HFFc6 (cell line): ENCODE results near the gene LDLRAD3. TPM values are rescaled to one million over a fixed set of nuclear protein-coding genes. Genes with fewer than 3 reads are reported as not detected.
A peak's percentile ranks its signal among the peaks of the same experiment; 100 is the strongest.

ENCODE experiments used
- DNase-seq: peaks from one replicate; pipeline ENCODE4 v3.0.0-alpha.2; 2018
- H3K27ac Mint-ChIP-seq: 2 replicates; pipeline ENCODE4 v1.8.0; 2020; ENCODE audit warnings: mild to moderate bottlenecking, mixed read lengths
- H3K27me3 Mint-ChIP-seq: 2 replicates; pipeline ENCODE4 v1.8.0; 2021; ENCODE audit warnings: mild to moderate bottlenecking, moderate library complexity, mixed read lengths; ENCODE audit not compliant: insufficient read depth
- H3K36me3 Mint-ChIP-seq: 2 replicates; pipeline ENCODE4 v1.8.0; 2021; ENCODE audit warnings: low read depth, mixed read lengths
- H3K4me1 Mint-ChIP-seq: 2 replicates; pipeline ENCODE4 v1.8.0; 2020; ENCODE audit warnings: low read depth, mixed read lengths
- H3K4me3 Mint-ChIP-seq: 2 replicates; pipeline ENCODE4 v1.8.0; 2020; ENCODE audit warnings: mild to moderate bottlenecking, moderate library complexity, mixed read lengths
- H3K9me3 Mint-ChIP-seq: 2 replicates; pipeline ENCODE4 v1.8.0; 2020; ENCODE audit warnings: mild to moderate bottlenecking, mixed read lengths
- CTCF ChIP-seq: fragments of 200-600 bp; sonication (generic); IDR thresholded peaks from 2 replicates; pipeline ENCODE4 v1.5.0; 2021; ENCODE audit warnings: antibody characterized with exemption, mild to moderate bottlenecking
- total RNA-seq, 6 experiments: library from RNA; stranded (reverse); fragmentation: NEBNext Ultra II Directional; extraction: Animal tissue kit (Norgen Biotek cat#: 25700); gene quantifications; 2 replicates in 1 of 6; 3 replicates in 5 of 6; pipeline ENCODE4 v1.2.3, GENCODE V29; 2021

The LDLRAD3 gene
- total RNA-seq, 6 experiments from 2014 or later: 5.2 to 6.5 (median 5.6) TPM

GRCh38 chr11:36115378-36115801 is 171.5 kb downstream of the LDLRAD3 start:
- H3K27me3 Mint-ChIP-seq: no peaks in the 10 kb centered on the region; the same call in 1 of the 2 replicates
- H3K4me3 Mint-ChIP-seq: no peak overlapping the region
- H3K4me1 Mint-ChIP-seq: no peaks in the 10 kb centered on the region
- H3K27ac Mint-ChIP-seq: no peak overlapping the region
- TF ChIP-seq CTCF: no peak
- DNase-seq: no peak
- peaks cover 6% of the 10 kb centered on the region for H3K9me3 Mint-ChIP-seq
- peaks cover 22% of the 10 kb centered on the region for H3K36me3 Mint-ChIP-seq

GRCh38 chr11:36116161-36116560 is 172.3 kb downstream of the LDLRAD3 start:
- Mint-ChIP-seq H3K27ac (no peak overlapping the region), H3K36me3 (peaks cover 22% of the 10 kb centered on the region), H3K4me1 (no peaks in the 10 kb centered on the region), H3K27me3 (peaks cover 2% of the 10 kb centered on the region; the same call in 1 of the 2 replicates), H3K9me3 (peaks cover 6% of the 10 kb centered on the region), H3K4me3 (no peak overlapping the region)
- no peak for DNase-seq
- no peak for TF ChIP-seq CTCF

- Mint-ChIP-seq H3K27ac (no peak overlapping the region), H3K27me3 (peaks cover 4% of the 10 kb centered on the region), H3K9me3 (peaks cover 3% of the 10 kb centered on the region), H3K4me3 (no peak overlapping the region), H3K36me3 (peaks cover 12% of the 10 kb centered on the region), H3K4me1 (peaks cover 12% of the 10 kb centered on the region)
- TF ChIP-seq CTCF: no peak
- DNase-seq: no peak
Observed at GRCh38 chr11:36118084-36118483, 174.2 kb downstream of the LDLRAD3 start.

GRCh38 chr11:36119300-36119699 is 175.4 kb downstream of the LDLRAD3 start:
- no peak overlapping the region for H3K4me3 Mint-ChIP-seq
- no peak for DNase-seq
- TF ChIP-seq CTCF: peak; percentile 42
- H3K27me3 Mint-ChIP-seq: peaks cover 4% of the 10 kb centered on the region; the same call in 1 of the 2 replicates
- H3K36me3 Mint-ChIP-seq: peaks cover 9% of the 10 kb centered on the region; the same call in 1 of the 2 replicates
- no peaks in the 10 kb centered on the region; the same call in 1 of the 2 replicates for H3K9me3 Mint-ChIP-seq
- no peak overlapping the region for H3K27ac Mint-ChIP-seq
- peaks cover 20% of the 10 kb centered on the region for H3K4me1 Mint-ChIP-seq

GRCh38 chr11:36121054-36121453 is 177.2 kb downstream of the LDLRAD3 start:
- Mint-ChIP-seq H3K4me3 (no peak overlapping the region), H3K4me1 (peaks cover 20% of the 10 kb centered on the region), H3K9me3 (no peaks in the 10 kb centered on the region), H3K27ac (no peak overlapping the region), H3K36me3 (no peaks in the 10 kb centered on the region), H3K27me3 (peaks cover 4% of the 10 kb centered on the region; the same call in 1 of the 2 replicates)
- TF ChIP-seq CTCF: no peak
- no peak for DNase-seq

- Mint-ChIP-seq H3K27ac (no peak overlapping the region), H3K36me3 (no peaks in the 10 kb centered on the region), H3K4me1 (peaks cover 20% of the 10 kb centered on the region), H3K27me3 (peaks cover 4% of the 10 kb centered on the region; the same call in 1 of the 2 replicates), H3K9me3 (no peaks in the 10 kb centered on the region), H3K4me3 (no peak overlapping the region)
- DNase-seq: no peak
- no peak for TF ChIP-seq CTCF
Observed at GRCh38 chr11:36122671-36123070, 178.8 kb downstream of the LDLRAD3 start.
